ENCODE results near the gene PLXNA2. TPM values are rescaled to one million over a fixed set of nuclear protein-coding genes. Genes with fewer than 3 reads are reported as not detected.

Gene PLXNA2
- total RNA-seq, 2 donors from 2014 or later: 44.5 to 51.6 TPM

- peaks cover 5 to 8% of the 10 kb centered on the region in 2 donors for H3K36me3 ChIP-seq (replicated peaks in 1 of 2; ENCODE audit: insufficient read depth in 1 of 2, low read depth in 2 of 2)
- no peaks in the 10 kb centered on the region for H3K9me3 ChIP-seq
- no peak for TF ChIP-seq POLR2A (IDR thresholded peaks at IDR 0.05)
- no peak for TF ChIP-seq CTCF (IDR thresholded peaks at IDR 0.05)
- peaks cover 52% of the 10 kb centered on the region for H3K4me1 ChIP-seq
- no peak for DNase-seq
- H3K4me3 ChIP-seq: no peak overlapping the region
- WGBS, 2 donors: 83 to 86% methylated on average over 5 to 14 of the region's 14 CpGs
- H3K27me3 ChIP-seq: no peaks in the 10 kb centered on the region
- ATAC-seq: no peak
- H3K27ac ChIP-seq: peak overlapping the region in 2 of 4 donors; percentile 21 to 31
- intact Hi-C loops (cut with DNase I): no loop called here
Observed at GRCh38 chr1:208038303-208038702, 205.9 kb downstream of the PLXNA2 start.

GRCh38 chr1:208036918-208037766, 207.0 kb downstream of the PLXNA2 start:
- WGBS, 2 donors: 80 to 85% methylated on average over 9 of the region's 9 CpGs
- peaks cover 5 to 11% of the 10 kb centered on the region in 2 donors for H3K36me3 ChIP-seq (replicated peaks in 1 of 2; ENCODE audit: insufficient read depth in 1 of 2, low read depth in 2 of 2)

GRCh38 chr1:208036106-208036808, 207.9 kb downstream of the PLXNA2 start:
- Histone ChIP-seq H3K27ac (no peak overlapping the region), H3K4me3 (no peak overlapping the region), H3K36me3 (replicated peaks in 1 of 2; ENCODE audit: insufficient read depth in 1 of 2, low read depth in 2 of 2) (peaks cover 5 to 14% of the 10 kb centered on the region in 2 donors), H3K9me3 (no peaks in the 10 kb centered on the region), H3K4me1 (peaks cover 32% of the 10 kb centered on the region), H3K27me3 (no peaks in the 10 kb centered on the region)
- peak in 3 of 4 donors; percentile 42 to 54 (median 44) for DNase-seq
- WGBS, 2 donors: 47 to 55% methylated on average over 7 to 8 of the region's 8 CpGs
- intact Hi-C loops (cut with DNase I): no loop called here
- ATAC-seq: peak; percentile 54
- TF ChIP-seq CTCF (IDR thresholded peaks at IDR 0.05): peak in 5 of 7 experiments; percentile 13 to 41 (median 36)
- no peak for TF ChIP-seq POLR2A (IDR thresholded peaks at IDR 0.05)

More at GRCh38 chr1:208036918-208037766, 207.0 kb downstream of the PLXNA2 start:
- Histone ChIP-seq H3K27me3 (no peaks in the 10 kb centered on the region), H3K27ac (no peak overlapping the region), H3K9me3 (no peaks in the 10 kb centered on the region), H3K4me1 (peaks cover 41% of the 10 kb centered on the region), H3K4me3 (no peak overlapping the region)
- ATAC-seq: no peak
- intact Hi-C loops (cut with DNase I): no loop called here
- DNase-seq: no peak
- no peak for TF ChIP-seq CTCF (IDR thresholded peaks at IDR 0.05)
- no peak for TF ChIP-seq POLR2A (IDR thresholded peaks at IDR 0.05)

- no peaks in the 10 kb centered on the region for H3K27me3 ChIP-seq
- H3K27ac ChIP-seq: no peak overlapping the region
- DNase-seq: no peak
- intact Hi-C loops (cut with DNase I): no loop called here
- no peak overlapping the region for H3K4me3 ChIP-seq
- H3K36me3 ChIP-seq (replicated peaks in 1 of 2; ENCODE audit: insufficient read depth in 1 of 2, low read depth in 2 of 2): peaks cover 5 to 12% of the 10 kb centered on the region in 2 donors
- H3K4me1 ChIP-seq: peaks cover 24% of the 10 kb centered on the region
- no peaks in the 10 kb centered on the region for H3K9me3 ChIP-seq
- WGBS, 2 donors: 90 to 93% methylated on average over 6 to 8 of the region's 8 CpGs
- TF ChIP-seq CTCF (IDR thresholded peaks at IDR 0.05): no peak
- no peak for ATAC-seq
Observed at GRCh38 chr1:208034135-208034534, 210.0 kb downstream of the PLXNA2 start.

All from body of pancreas (tissue), 4 donors.